GM21381 (cell line): Measurements from ENCODE around the gene CAMTA1.
"Not testable (repeated sequence)": the region's sequence is repeated elsewhere in the genome, so short reads cannot be mapped to it uniquely, and the experiment has no call there.

Source experiments
- ATAC-seq: cut with Tn5 transposase; IDR thresholded peaks from one replicate; pipeline ENCODE4 v1.9.1; 2021; ENCODE audit warnings: mild to moderate bottlenecking, moderate library complexity; ENCODE audit not compliant: unreplicated experiment

CAMTA1 gene

DNA sequence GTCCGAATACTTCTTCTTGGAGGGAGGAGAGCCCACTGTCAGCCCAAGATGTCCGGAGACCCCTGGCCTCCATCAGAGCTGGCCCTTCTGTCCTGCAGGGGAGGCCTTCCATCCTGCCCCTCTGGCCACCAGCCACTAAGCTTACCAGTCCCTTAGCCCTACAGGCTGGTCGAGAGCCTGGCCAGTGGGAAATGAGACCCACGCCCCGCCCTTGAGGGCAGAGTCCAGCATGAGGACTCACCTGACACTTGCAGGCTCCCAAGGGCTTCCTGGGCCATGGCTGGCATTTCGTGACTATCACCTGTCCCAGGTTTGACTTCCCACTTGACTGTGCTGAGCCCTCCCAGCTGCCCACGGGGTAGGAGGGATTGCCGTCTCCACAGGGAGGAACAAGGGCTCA lies 624.0 kb downstream of the CAMTA1 start:
- ATAC-seq: no peak

DNA sequence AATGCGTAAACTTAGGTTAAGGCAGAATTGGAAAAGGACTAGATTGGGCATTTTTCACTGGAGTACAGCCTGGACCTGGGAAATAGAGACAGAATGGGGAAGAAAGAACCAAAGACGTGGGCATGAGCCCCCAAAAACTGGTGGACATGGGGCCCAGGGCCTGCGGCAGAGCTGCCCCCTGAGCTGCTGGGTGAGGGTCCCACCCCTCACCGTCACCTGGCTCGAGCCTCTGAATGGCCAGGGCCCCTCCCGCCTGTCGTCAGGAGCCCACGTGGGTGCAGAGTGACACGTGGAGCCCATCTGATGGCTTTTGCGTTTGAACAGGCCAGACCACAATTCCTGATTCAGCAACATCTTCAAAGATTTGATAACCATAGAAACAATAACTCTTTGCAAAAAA lies 624.9 kb downstream of the CAMTA1 start:
- no peak for ATAC-seq

DNA sequence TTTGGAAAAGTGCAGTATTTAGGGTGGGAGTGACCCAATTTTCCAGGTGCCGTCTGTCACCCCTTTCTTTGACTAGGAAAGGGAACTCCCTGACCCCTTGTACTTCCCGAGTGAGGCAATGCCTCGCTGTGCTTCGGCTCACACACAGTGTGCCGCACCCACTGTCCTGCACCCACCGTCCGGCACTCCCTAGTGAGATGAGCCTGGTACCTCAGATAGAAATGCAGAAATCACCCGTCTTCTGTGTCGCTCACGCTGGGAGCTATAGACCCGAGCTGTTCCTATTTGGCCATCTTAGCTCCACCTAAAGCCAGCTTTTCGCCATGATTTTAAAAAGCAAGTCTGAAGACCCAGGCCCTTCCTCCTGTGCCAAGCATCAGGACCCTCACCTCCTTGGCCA lies 632.4 kb downstream of the CAMTA1 start:
- ATAC-seq: not testable (repeated sequence)

DNA sequence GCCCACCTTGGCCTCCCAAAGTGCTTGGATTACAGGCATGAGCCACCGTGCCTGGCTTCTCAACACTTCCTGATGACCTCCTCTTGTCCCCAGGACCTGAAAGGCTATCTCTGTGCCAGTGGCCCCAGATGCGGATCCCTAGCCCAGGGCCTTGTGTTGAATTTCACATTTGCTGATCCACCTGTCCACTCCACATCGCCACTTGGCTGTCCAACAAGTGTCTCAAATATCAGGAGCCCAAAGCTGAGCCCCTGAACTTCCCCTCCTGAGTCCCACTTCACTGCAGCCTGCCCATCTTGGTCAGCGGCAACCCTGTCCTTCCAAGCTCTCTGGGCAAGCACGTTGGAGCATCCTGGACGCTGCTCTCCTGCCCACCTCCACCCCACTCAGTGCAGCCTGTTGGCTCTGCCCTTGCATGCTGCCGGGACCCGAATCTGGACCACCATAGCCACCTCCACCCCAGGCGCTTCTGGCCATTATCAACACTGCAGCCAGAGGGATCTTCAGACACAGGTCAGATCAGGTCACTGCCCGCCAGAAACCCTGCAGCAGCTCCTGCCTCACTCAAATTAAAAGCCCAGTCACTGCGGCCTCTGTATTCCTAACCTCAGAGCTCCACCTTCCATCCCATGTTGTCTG lies 633.3 kb downstream of the CAMTA1 start:
- ATAC-seq: no peak

DNA sequence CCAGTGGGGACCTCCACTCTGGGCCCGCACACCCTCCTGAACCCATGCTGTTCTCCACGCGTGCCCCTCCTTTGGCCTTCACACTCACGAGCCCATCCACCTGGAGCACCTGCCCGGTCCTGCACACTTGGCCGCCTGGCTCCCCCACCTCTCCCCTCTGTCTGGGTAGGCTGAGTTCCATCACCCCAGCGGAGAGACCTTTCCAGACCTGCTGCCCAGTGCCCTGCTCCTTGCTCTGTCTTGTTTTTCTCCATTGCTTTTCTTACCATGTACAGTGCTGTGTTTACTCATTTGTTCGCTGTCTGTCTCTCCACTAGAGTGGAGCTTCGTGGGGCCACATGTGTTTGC lies 634.8 kb downstream of the CAMTA1 start:
- no peak for ATAC-seq

DNA sequence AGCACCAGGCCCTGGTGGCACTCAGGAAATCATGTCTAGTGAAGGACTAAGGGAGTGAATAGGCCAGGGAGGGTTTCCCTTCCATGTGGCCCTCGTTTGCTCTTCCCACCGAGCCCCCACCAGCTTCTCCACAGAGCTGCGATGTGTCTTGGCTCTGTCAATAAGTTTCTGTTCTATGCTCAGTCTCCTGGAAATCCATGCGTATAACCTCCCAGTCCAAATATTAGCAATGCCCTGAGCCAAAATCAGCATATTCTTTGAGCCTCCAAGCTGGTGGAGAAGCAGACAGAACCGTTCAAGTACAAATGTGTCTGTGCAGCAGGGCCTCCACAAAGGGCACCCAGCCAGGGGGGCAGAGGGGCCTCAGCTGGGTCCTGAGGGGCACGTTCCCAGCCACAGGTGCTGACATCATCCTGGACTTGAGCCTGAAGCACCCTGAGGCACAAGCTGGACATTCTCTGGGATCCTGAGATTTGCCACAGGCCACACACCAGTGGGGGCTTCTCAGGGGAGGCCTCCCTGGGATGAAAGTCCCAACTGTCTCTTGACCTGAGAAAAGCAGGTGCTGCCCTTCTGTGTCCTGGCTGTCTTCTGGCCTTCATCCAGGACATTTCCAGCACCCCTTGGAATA lies 635.3 kb downstream of the CAMTA1 start:
- no peak for ATAC-seq

DNA sequence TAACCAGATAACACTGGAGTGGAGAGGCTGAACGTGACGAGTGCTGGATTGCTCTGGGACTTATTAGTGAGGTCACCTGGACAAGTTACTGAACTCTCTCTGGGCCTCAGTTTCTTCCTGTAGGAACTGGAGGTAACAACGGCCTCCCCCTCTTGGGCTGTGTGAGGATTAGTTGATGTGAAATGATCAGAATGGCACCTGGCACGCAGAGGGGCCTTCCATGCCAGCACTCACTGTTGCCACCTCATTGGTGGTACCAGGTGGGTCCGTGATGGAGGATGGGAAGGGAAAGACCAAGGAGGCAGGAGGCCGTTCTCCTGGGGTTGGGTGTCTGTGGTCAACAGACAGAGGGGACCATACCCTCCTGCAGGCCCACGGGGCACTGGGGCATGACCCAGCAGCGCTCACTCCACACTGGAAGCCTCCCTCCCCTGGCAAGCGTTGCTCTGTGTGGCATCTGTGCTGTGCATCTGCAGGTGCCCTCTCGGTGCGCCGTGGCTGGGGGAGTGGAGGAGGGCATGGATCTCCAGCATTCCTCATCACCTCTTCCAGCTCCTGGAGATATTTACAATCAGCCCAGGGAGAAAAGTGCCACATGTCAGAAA lies 636.3 kb downstream of the CAMTA1 start:
- no peak for ATAC-seq

DNA sequence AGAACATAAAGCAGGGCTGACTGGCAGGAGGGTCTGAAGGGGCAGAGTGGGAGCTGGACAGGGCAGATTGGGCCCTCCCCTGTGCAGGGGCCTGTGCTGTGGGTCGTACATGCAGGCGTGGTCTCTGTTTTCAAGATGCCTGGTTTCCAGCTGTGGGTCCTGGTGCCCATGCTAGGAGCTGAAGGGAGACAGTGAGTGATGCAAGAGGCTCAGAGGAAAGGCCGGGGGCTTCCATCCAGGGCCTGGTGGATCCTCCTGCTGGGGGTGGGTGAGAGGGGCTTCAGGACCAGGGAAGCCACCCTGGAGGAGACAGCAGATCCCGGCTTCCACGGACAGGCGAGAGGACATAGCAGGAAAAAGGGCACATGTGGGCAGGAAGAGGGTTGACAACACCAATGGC lies 636.8 kb downstream of the CAMTA1 start:
- no peak for ATAC-seq

DNA sequence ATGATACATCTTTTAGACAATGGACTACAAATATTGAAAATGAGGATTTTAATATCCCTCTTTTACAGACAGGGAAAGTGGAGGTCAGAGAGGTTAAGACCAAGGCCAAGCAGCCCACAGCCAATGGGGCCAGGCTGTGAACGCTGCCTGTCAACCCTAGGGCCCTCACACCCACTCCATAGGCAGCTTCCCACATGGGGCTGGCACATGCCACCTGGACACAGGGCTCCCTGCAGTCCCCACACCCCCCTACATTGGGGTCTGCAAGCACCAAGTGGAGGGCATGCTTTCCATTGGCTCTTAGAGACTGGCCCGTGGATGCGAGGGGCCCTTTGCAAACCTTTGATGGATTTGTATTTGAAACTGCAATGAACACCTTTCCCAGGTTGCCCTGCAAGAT lies 637.3 kb downstream of the CAMTA1 start:
- no peak for ATAC-seq

DNA sequence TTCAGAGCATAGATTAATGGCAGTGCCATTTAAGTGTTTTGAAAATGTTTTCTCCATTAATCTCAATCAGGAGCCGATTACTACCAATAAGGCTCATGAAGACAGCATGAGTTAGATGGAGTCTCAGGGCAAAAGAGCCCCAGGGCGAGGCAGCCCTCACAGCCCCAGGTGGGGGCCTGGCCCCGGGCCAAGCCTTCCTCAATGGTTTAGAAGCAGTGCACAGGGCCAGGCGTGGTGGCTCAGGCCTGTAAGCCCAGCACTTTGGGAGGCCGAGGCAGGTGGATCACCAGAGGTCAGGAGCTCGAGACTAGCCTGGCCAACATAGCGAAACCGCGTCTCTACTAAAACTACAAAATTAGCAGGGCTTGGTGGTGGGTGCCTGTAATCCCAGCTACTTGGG lies 637.7 kb downstream of the CAMTA1 start:
- ATAC-seq: no peak

DNA sequence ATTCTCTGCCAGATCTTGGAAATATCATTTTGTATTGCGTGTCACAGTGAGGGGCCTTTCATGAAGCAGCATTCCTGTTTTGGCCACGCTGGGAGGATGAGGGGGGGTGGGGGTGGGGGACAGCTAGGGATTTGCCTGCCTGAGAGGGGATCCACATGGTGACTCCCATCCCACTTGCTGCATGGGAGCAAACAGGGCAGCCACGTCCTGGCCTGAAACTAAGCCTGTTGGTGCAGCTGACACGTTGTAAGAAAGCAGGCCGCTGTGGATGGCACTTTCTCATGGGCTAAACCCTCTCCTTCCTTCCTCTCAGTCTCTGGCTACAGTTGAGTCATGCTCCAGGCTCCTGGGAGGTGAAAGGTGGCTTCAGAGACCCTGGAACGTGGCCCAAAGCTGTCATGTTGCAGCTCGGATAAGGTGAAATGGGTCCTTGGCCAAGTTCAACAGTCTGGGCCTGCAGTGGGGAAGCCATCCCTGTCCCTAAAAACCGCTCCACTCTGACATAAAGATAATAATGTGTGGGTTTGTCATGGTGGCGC lies 639.2 kb downstream of the CAMTA1 start:
- ATAC-seq: no peak

DNA sequence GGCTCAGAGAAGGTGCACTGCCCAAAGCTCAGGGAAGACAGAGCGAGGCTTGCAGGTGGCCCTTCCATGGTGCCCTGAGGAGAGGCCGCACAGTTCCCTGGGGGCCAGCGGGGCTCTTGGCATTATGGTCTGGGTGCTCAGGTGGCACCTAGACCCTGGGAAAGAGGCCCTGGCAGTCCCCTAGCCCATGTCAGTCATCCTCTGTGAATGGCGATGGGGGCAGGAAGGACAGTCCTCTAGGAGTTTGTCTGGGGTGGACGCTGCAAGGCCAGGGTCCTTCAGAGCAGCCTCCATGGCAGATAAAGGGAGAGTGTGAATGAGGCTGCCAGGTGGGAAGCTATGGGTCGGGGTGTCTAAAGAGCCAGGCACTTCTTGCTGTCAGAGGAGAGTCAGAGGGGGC lies 640.0 kb downstream of the CAMTA1 start:
- no peak for ATAC-seq

DNA sequence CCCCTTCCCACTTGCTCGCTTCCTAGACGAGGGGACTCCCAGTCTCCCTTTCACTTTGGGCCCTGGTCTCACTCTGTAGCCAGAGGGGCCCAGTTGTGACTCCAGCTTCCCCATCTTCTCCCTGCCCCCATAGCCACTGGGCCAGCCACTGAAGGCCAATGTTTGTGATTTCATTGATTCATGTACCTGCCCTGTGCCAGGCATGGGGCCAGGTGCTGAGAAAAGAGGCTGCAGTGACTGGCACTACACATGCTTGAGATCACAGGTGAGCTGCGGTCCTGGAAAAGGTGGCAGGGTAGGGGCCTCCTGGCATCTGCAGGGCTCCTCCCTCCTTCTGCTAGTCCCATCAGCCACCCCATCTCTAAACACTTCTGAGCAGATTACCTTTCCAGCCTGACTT lies 640.5 kb downstream of the CAMTA1 start:
- no peak for ATAC-seq

DNA sequence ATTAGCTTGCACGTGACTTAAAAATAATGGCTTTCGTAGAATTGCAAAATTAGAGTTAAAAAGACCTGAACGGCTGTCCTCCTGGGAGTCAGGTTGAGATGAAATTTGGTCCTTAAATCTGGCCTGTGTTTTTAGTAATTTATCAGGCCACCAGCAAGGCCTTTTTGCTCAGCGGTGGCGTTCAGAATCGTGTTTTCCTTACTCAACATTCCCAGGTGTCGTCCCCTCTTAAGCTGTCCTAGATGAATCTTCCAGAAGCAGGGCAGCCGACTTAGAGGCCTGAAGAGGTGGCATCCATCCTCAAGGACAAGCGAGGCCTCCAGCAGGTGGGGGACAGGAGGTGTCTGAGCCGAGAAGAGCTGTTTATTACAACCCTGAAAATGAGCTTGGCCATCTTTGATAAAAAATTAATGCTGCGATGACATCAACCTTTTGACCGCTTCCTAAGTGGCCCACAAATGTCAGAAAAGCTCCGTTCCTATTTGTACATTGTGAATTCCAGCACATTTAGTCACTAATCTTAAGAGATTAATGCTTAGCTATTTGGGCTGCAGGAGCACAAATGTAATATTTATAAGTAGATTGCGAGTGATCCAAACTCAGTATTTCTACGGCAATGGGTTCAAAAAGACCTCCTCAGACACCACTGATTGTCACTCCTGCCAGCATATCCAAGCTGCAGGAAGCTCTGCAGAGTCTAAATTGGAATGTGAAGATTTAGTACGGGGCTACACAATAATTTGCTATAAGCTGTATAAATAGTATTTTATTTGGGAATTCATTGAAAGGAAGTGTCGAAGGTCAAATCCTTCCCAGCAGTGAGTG lies 641.7 kb downstream of the CAMTA1 start:
- no peak for ATAC-seq

DNA sequence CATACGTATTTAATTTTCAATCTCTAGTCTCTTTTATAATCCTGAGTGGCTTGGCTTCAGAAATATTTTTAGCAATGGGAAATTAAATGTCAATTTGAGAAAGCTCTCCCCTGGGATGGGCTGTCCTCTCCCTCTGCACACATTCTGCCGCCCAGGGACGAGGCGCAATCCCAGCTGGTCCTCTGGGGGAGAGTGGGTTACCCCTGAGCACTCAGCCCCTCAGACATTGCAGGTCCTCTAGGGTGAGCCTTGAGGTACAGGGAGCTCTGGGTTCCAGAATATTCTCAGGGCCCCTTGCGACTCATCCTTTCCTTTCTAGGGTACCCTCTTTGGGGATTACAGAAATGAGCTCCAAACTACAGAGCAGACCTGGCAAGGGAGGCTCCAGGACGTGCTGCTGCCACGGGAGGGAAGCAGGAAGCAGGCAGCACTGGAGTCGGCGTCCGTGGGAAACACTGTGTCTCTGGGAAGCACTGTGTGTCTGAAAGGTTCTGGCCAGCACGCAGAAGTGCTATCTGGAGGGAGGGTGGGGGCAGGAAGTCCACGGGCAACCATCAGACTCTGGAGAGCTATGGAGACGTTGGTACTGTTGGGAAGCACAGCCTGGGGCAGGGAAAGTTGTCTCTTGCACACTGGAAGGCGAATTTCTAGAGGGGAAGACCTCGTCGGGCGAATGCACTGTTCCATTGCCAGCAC lies 642.5 kb downstream of the CAMTA1 start:
- ATAC-seq: no peak

DNA sequence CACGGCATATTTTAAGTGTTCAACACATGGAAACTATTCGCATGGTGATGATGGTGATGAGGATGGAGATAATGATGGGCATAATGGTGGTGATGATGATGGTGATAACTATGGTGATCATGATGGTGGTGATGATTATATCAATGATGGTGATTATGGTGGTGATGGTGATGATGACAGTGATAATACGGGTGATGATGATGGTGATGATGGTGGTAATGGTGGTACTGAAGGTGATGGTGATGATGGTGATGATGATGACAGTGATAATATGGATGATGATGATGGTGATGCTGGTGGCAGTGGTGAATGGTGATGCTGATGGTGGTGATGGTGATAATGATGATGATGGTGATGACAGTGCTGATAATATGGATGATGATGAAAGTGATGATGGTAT lies 644.0 kb downstream of the CAMTA1 start:
- no peak for ATAC-seq

DNA sequence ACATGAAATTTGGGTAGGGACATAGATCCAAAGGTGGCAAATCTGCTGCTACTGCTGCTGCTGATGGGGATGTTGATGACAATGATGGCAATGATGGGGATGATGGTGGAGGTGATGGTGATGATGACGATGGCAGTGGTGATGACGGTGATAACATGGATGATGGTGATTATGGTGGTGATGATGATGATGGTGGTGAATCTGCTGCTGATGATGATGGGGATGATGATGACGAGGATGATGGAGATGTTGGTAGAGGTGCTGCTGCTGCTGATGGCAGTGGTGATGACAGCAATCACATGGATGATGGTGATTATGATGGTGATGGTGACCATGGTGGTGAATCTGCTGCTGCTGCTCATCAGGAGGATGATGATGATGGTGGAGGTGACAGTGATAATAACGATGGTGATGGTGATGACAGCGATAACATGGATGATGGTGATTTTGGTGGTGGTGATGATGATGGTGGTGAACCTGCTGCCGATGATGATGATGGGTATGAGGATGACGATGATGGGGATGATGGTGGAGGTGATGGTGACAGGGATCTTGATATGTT lies 644.9 kb downstream of the CAMTA1 start:
- ATAC-seq: no peak

DNA sequence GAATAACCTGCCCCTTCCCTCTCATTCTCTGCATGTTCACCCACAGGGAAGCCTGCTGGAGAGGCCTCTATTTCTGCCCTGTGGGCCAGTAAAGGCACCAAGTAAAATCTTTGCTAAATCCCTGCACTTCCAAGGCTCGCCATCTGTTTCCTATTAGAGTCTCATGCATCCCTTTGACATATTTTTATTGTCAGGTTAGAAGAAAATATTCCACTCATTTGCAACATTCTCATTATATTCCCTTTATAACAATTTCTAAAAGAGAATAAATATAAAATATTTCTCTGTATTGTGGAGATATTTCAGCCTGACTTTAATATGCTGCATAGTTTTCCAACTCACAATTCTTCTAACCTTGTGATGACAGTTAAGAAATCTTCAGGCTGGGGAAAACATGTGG lies 645.4 kb downstream of the CAMTA1 start:
- ATAC-seq: no peak

DNA sequence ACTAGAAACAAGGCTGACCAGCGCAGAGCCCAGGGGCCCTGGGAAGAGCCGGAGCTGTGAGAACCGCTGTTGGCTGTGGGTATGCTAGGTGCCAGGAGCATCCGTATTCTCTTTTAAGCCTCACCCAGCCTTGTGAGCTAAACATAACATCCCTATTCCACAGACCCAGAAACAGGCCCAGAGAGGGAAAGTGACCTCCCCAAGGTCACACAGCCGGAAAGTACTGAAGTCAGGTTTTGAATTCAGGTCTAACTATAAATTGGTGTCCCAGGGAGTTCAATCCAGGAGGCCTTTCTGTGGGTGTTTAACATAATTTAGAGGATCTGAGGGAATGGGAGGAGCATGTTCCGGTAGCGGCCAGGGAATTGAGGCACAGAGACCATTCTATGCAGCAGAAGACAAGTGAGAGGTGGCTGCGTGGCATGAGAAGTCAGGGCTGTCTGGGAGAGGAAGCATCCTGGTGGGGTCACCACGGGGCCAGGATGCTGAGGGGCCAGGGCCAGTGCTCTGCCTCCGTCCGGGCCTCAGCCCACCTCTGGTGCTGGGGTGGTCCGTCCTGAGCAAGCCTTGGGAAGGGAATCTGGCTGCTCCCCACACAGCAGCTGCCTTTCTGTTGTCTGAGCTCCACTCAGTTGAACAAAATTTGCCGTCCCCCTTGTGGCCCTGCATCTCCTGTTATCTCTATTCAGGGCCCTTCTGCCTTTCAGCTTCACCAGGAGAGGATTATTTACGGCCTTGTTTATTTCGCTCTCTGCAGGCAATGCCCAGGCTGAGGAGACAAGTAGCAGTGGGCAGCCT lies 647.0 kb downstream of the CAMTA1 start:
- ATAC-seq: no peak

DNA sequence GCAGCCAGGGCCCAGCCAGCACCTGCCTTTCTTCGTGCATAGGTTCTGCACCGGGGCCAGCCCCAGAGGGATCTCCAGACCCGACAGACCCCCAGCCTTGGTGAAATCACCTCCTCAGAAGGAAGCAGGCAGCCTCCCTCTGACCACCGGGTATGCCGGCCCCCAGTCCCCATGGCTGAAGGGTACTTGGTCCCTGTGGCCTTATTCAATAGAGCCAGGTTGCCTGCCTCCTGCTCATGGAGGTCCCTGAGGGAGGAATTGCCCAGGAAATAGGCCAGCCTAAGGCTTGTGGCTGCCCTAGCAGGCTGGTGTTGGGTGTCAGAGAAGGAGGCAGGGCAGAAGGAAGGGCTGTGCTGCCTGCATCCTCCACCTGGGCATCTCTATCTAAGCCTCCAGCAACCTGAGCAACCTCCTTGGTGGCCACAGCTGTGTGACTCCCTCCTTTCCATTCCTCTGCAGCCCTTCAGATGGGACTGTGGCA lies 647.7 kb downstream of the CAMTA1 start:
- no peak for ATAC-seq
